ENCODE measurements around the gene MAIP1.

The MAIP1 gene

GRCh38 chr2:199984755-199985154 lies 29.4 kb downstream of the MAIP1 start:
- in situ Hi-C loops (cut with MboI; ENCODE audit: low pct_unique_long_range_greater_than_20kb, low sequenced_read_pairs, unreplicated experiment) = no loop called here

GRCh38 chr2:199985625-199986207 lies 30.3 kb downstream of the MAIP1 start:
- no peak for DNase-seq (ENCODE audit: low spot score)
- in situ Hi-C loops (cut with MboI; ENCODE audit: low pct_unique_long_range_greater_than_20kb, low sequenced_read_pairs, unreplicated experiment) = no loop called here
- peak; percentile 54 for TF ChIP-seq CTCF (IDR thresholded peaks at IDR 0.05; ENCODE audit: extremely low read depth, insufficient read depth, missing control alignments)

More at GRCh38 chr2:199984755-199985154, 29.4 kb downstream of the MAIP1 start:
- no peak for DNase-seq (ENCODE audit: low spot score)
- no peak for TF ChIP-seq CTCF (IDR thresholded peaks at IDR 0.05; ENCODE audit: extremely low read depth, insufficient read depth, missing control alignments)

GRCh38 chr2:199987586-199987985 lies 32.2 kb downstream of the MAIP1 start:
- no peak for DNase-seq (ENCODE audit: low spot score)
- TF ChIP-seq CTCF (IDR thresholded peaks at IDR 0.05; ENCODE audit: extremely low read depth, insufficient read depth, missing control alignments) = no peak
- in situ Hi-C loops (cut with MboI; ENCODE audit: low pct_unique_long_range_greater_than_20kb, low sequenced_read_pairs, unreplicated experiment) = no loop called here

GRCh38 chr2:199988151-199988550 lies 32.8 kb downstream of the MAIP1 start:
- in situ Hi-C loops (cut with MboI; ENCODE audit: low pct_unique_long_range_greater_than_20kb, low sequenced_read_pairs, unreplicated experiment) = no loop called here
- TF ChIP-seq CTCF (IDR thresholded peaks at IDR 0.05; ENCODE audit: extremely low read depth, insufficient read depth, missing control alignments) = no peak
- DNase-seq (ENCODE audit: low spot score) = no peak

- DNase-seq (ENCODE audit: low spot score) = no peak
- in situ Hi-C loops (cut with MboI; ENCODE audit: low pct_unique_long_range_greater_than_20kb, low sequenced_read_pairs, unreplicated experiment) = no loop called here
- no peak for TF ChIP-seq CTCF (IDR thresholded peaks at IDR 0.05; ENCODE audit: extremely low read depth, insufficient read depth, missing control alignments)
Observed at GRCh38 chr2:199989822-199990221, 34.4 kb downstream of the MAIP1 start.

GRCh38 chr2:199991691-199992090 lies 36.3 kb downstream of the MAIP1 start:
- no peak for TF ChIP-seq CTCF (IDR thresholded peaks at IDR 0.05; ENCODE audit: extremely low read depth, insufficient read depth, missing control alignments)
- in situ Hi-C loops (cut with MboI; ENCODE audit: low pct_unique_long_range_greater_than_20kb, low sequenced_read_pairs, unreplicated experiment) = no loop called here
- no peak for DNase-seq (ENCODE audit: low spot score)
